A549 (cell line): Measurements from ENCODE around the gene EML4.

Source experiments
- CTCF ChIP-seq: fragments of >200 bp; sonication (Bioruptor Twin); formaldehyde crosslinking; IDR thresholded peaks from 3 replicates; pipeline ENCODE4 v1.5.1; 2016
- ELK1 ChIP-seq: fragments of 150-350 bp; IDR thresholded peaks from 2 replicates; pipeline ENCODE4 v1.6.1; 2014; ENCODE audit warnings: low read depth, mild to moderate bottlenecking, low read length
- EP300 ChIP-seq, 2 experiments: fragments of >200 bp; sonication (Bioruptor Twin); formaldehyde crosslinking; IDR thresholded peaks; 2 replicates in 1 of 2; 3 replicates in 1 of 2; pipeline ENCODE4 v1.6.1; 2016 to 2017
- MAX ChIP-seq: IDR thresholded peaks from 2 replicates; pipeline ENCODE4 v1.6.1; 2012
- POLR2A ChIP-seq: IDR thresholded peaks from 2 replicates; pipeline ENCODE4 v1.6.1; 2012; ENCODE audit warnings: mild to moderate bottlenecking, low read length
- USF2 ChIP-seq: fragments of 450-650 bp; IDR thresholded peaks from 2 replicates; pipeline ENCODE4 v1.6.1; 2014; ENCODE audit warnings: antibody characterized with exemption

GRCh38 chr2:42197792-42198191, 28.6 kb downstream of the EML4 start:
- TF ChIP-seq CTCF: no peak
- TF ChIP-seq ELK1: no peak
- no peak for TF ChIP-seq MAX
- no peak for TF ChIP-seq POLR2A
- TF ChIP-seq USF2: no peak
- no peak for TF ChIP-seq EP300 (IDR thresholded peaks at IDR 0.05)
